ENCODE results near the gene FYCO1. TPM values are rescaled to one million over a fixed set of nuclear protein-coding genes. Genes with fewer than 3 reads are reported as not detected.

Gene FYCO1
- polyA plus RNA-seq, 2 of the 4 experiments (the other 2 are of a cell fraction) = 3.7 to 4.4 TPM

DNA sequence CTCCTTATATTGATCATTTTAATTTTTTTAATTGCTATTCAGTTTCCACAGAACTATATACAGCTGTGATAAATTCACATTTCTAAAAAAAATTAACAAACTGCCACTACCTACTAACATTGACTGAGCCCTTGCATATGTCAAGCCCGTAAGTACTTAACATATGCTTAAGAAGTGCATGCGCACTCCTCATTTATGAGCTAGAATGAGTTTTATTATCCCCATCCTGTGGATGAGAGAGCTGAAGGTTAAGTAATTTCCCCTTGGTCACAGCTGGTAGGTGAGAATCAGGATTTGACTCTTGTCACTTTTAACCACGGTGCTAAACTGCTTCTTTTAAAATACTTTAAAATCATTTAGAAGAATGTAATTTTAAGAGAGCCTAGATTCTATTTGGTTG lies 26.5 kb downstream of the FYCO1 start:
- WGBS (ENCODE audit: missing lambda C conversion rate) = 85% methylated on average over 3 of the region's 3 CpGs
- TF ChIP-seq ESRRA (IDR thresholded peaks at IDR 0.05; ENCODE audit: borderline replicate concordance, low read length) (no peak), NR3C1 (IDR thresholded peaks at IDR 0.05) (no peak), TP53 (CRISPR knock-in tag; IDR thresholded peaks at IDR 0.05) (no peak), HDAC2 (IDR thresholded peaks at IDR 0.05) (no peak), CBX8 (IDR thresholded peaks at IDR 0.05) (no peak), HOXA7 (CRISPR knock-in tag; IDR thresholded peaks at IDR 0.05) (no peak), FOXS1 (CRISPR knock-in tag; IDR thresholded peaks at IDR 0.05) (no peak), RCOR1 (IDR thresholded peaks at IDR 0.05; ENCODE audit: low read depth, low read length) (no peak), RNF2 (IDR thresholded peaks at IDR 0.05; ENCODE audit: borderline replicate concordance, low read depth) (no peak), MAZ (IDR thresholded peaks at IDR 0.05; ENCODE audit: borderline replicate concordance, low read depth, low read length) (no peak), HOXB13 (CRISPR knock-in tag; IDR thresholded peaks at IDR 0.05; ENCODE audit: low read depth) (no peak), ZFP36 (IDR thresholded peaks at IDR 0.05; ENCODE audit: borderline replicate concordance, partially characterized antibody) (no peak), RAD21 (conservative IDR thresholded peaks at IDR 0.05 in 1 of 2, IDR thresholded peaks at IDR 0.05 in 1 of 2) (no peak), FOSB (CRISPR knock-in tag; IDR thresholded peaks at IDR 0.05) (no peak)
- TF ChIP-seq, protein P1, sequence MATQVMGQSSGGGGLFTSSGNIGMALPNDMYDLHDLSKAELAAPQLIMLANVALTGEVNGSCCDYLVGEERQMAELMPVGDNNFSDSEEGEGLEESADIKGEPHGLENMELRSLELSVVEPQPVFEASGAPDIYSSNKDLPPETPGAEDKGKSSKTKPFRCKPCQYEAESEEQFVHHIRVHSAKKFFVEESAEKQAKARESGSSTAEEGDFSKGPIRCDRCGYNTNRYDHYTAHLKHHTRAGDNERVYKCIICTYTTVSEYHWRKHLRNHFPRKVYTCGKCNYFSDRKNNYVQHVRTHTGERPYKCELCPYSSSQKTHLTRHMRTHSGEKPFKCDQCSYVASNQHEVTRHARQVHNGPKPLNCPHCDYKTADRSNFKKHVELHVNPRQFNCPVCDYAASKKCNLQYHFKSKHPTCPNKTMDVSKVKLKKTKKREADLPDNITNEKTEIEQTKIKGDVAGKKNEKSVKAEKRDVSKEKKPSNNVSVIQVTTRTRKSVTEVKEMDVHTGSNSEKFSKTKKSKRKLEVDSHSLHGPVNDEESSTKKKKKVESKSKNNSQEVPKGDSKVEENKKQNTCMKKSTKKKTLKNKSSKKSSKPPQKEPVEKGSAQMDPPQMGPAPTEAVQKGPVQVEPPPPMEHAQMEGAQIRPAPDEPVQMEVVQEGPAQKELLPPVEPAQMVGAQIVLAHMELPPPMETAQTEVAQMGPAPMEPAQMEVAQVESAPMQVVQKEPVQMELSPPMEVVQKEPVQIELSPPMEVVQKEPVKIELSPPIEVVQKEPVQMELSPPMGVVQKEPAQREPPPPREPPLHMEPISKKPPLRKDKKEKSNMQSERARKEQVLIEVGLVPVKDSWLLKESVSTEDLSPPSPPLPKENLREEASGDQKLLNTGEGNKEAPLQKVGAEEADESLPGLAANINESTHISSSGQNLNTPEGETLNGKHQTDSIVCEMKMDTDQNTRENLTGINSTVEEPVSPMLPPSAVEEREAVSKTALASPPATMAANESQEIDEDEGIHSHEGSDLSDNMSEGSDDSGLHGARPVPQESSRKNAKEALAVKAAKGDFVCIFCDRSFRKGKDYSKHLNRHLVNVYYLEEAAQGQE (IDR thresholded peaks at IDR 0.05) = no peak
- TF ChIP-seq, protein P2, sequence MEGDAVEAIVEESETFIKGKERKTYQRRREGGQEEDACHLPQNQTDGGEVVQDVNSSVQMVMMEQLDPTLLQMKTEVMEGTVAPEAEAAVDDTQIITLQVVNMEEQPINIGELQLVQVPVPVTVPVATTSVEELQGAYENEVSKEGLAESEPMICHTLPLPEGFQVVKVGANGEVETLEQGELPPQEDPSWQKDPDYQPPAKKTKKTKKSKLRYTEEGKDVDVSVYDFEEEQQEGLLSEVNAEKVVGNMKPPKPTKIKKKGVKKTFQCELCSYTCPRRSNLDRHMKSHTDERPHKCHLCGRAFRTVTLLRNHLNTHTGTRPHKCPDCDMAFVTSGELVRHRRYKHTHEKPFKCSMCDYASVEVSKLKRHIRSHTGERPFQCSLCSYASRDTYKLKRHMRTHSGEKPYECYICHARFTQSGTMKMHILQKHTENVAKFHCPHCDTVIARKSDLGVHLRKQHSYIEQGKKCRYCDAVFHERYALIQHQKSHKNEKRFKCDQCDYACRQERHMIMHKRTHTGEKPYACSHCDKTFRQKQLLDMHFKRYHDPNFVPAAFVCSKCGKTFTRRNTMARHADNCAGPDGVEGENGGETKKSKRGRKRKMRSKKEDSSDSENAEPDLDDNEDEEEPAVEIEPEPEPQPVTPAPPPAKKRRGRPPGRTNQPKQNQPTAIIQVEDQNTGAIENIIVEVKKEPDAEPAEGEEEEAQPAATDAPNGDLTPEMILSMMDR (IDR thresholded peaks at IDR 0.05) = no peak
- TF ChIP-seq, protein P3, sequence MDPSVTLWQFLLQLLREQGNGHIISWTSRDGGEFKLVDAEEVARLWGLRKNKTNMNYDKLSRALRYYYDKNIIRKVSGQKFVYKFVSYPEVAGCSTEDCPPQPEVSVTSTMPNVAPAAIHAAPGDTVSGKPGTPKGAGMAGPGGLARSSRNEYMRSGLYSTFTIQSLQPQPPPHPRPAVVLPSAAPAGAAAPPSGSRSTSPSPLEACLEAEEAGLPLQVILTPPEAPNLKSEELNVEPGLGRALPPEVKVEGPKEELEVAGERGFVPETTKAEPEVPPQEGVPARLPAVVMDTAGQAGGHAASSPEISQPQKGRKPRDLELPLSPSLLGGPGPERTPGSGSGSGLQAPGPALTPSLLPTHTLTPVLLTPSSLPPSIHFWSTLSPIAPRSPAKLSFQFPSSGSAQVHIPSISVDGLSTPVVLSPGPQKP (IDR thresholded peaks at IDR 0.05; ENCODE audit: low read depth, low read length) = no peak
- Histone ChIP-seq H3K4me1 (peaks cover 10% of the 10 kb centered on the region; the same call in 1 of the 3 replicates), H3K4me2 (no peak overlapping the region), H3K27ac (no peak overlapping the region), H3K9me3 (no peaks in the 10 kb centered on the region), H3K4me3 (no peak overlapping the region)
- DNase-seq (ENCODE audit: low read depth in 1 of 2, low spot score in 1 of 2) (no peak), ATAC-seq (no peak), FAIRE-seq (no peak)
- ChIA-PET CTCF (interaction anchor here (0.7 to 1.2 kb wide), 4 partner anchors 10 to 110 kb away, joined by 3 to 4 read pairs (median 3); no protein-coding TSS in a partner anchor), POLR2A (no interaction called here)

DNA sequence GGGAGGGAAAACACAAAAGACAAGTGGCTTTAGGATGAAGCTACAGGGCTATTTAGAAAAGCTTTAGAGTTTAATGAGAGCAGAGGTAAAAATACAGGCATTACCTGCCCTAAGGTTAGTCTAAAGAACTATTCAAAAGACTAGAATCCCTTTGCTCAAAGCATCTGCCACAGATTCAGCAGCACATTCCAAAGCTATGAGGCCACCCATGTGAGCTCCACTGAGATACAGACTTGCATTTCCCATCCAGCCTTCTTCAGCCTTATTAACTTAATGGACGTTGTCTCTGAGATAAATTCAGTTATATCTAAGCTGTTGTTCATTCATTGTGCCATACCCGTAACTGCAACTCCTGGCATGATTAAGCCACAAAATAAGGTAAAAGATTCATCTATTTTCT lies 26.9 kb downstream of the FYCO1 start:
- TF ChIP-seq CBX8 (IDR thresholded peaks at IDR 0.05) (no peak), HOXB13 (CRISPR knock-in tag; IDR thresholded peaks at IDR 0.05; ENCODE audit: low read depth) (no peak), HDAC2 (IDR thresholded peaks at IDR 0.05) (no peak), PHF8 (IDR thresholded peaks at IDR 0.05; ENCODE audit: borderline replicate concordance, low read depth) (no peak), NPAS2 (CRISPR knock-in tag; IDR thresholded peaks at IDR 0.05; ENCODE audit: borderline replicate concordance) (no peak), FOSL2 (IDR thresholded peaks at IDR 0.05) (no peak), FOSL2 (CRISPR knock-in tag; IDR thresholded peaks at IDR 0.05) (no peak), HEYL (CRISPR knock-in tag; IDR thresholded peaks at IDR 0.05) (no peak)
- TF ChIP-seq, protein P1 (IDR thresholded peaks at IDR 0.05) = no peak
- TF ChIP-seq, protein P4, sequence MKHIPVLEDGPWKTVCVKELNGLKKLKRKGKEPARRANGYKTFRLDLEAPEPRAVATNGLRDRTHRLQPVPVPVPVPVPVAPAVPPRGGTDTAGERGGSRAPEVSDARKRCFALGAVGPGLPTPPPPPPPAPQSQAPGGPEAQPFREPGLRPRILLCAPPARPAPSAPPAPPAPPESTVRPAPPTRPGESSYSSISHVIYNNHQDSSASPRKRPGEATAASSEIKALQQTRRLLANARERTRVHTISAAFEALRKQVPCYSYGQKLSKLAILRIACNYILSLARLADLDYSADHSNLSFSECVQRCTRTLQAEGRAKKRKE (CRISPR knock-in tag; IDR thresholded peaks at IDR 0.05; ENCODE audit: low read depth) = no peak
- 92% methylated on average over 2 of the region's 2 CpGs for WGBS (ENCODE audit: missing lambda C conversion rate)
- no peak overlapping the region for H3K27ac ChIP-seq
- CTCF ChIA-PET = interaction anchor here (0.7 to 1.2 kb wide), 5 partner anchors 10 to 110 kb away, joined by 3 to 4 read pairs (median 3); no protein-coding TSS in a partner anchor
- peaks cover 10% of the 10 kb centered on the region; the same call in 1 of the 3 replicates for H3K4me1 ChIP-seq
- no peak overlapping the region for H3K4me3 ChIP-seq
- FAIRE-seq (no peak), ATAC-seq (no peak), DNase-seq (ENCODE audit: low read depth in 1 of 2, low spot score in 1 of 2) (no peak)
- POLR2A ChIA-PET = no interaction called here
- H3K9me3 ChIP-seq = no peaks in the 10 kb centered on the region
- H3K4me2 ChIP-seq = no peak overlapping the region

Data from A549 (cell line).